HG02678 (cell line): ENCODE data around the gene TSPAN2.

Experiments
- ATAC-seq: cut with Tn5 transposase; IDR thresholded peaks from one replicate; pipeline ENCODE4 v1.9.1; 2021; ENCODE audit warnings: mild to moderate bottlenecking, moderate library complexity; ENCODE audit not compliant: unreplicated experiment

TSPAN2 gene

DNA sequence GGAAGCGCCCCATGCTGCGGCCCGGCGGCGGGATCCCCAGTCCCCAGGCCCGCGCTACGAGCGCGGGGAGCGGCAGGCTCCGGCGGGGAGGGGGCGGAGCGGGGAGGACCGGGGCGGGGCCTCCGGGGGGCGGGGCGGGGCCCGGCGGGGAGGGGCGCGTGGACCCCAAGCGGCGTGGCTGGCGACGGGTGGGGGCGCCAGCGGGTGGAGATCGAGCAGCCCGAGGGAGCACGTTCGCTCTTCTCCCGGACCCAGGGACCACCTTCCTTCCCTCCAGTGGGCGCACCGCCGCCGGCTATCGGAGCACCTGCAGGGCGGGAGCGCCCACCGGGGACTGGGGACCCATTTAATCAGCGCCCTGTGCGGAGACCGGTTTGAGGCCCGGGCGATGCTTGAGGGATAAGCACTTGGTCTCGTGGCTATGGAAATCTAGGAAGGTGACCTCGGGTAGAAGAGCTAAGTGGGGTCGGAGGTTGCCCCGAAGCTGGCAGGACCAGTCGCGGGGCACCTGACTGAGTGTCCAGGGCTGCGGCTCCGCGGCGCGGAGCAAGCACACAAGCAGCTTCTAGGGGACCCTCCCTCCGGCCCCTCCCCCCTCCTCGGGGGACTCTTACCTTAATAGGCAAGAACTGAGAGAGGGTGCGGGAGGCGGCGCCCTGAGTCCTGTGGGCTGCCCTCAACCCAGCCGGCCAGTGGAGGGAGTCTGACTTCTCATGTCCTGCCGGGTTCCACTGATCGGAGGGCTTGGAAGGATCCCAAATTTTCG is at the start of gene TSPAN2:
TSS of gene TSPAN2 (minus strand) at position 84 of the 766 bp plus-strand sequence. CDS start at position 13, 71 bp downstream.
- no peak for ATAC-seq

DNA sequence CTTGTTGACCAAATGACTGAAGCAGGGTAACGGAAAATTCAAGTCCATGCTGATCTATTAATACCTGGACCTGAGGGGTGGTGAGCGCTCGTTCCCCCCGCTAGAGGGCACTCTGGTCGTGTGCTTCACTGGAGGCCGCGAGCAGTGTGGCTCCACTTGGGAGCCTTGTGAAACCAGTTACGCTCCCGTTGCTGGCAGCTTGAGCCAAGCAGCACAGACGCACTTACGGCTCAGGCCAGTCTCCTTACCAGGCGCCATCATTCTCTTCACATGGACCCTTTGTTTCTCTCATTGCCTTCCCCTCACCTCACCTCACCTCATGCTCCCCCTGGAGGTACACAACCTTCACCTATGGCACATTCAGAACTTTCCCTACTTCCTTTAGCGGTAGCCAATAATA is 49.7 kb upstream of the TSPAN2 start:
- peak; percentile 91 for ATAC-seq

DNA sequence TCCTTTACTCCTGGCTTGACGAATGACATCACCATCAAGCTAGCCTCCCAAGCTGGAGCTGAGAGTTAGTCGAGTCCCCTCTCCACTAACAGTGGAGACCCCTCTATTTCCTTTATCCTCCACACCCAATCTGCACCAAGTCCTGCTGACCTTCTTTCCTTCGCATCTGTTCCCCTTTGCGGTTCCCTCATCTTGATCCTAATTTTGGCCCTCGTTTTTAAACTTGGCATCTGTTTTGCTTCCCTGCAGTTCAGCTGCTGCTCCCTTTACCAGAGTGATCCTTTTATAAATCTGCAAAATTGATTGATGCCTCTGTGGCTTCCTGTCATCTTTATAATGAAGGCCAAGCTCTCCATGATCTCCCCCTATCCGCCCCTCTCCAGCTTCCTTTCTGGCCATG is 49.0 kb upstream of the TSPAN2 start:
- no peak for ATAC-seq

DNA sequence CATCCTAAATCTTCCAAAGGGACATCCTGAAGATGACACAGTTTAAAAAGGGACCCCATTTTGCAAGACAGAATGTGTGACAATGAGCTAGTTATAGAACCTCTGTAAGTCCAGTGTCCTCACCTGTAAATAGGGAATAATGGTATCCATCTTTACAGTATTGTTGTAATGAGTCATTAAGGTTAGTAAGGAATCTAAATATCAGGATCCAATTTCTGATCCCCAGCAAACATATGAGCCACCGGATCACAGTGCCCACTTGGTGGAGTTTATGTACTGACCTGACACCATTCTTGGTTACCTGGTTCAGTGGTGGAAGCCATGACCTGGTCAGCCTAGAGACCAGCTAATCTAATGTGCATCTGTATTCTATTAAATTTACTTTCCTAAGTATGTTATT is 47.9 kb upstream of the TSPAN2 start:
- no peak for ATAC-seq

DNA sequence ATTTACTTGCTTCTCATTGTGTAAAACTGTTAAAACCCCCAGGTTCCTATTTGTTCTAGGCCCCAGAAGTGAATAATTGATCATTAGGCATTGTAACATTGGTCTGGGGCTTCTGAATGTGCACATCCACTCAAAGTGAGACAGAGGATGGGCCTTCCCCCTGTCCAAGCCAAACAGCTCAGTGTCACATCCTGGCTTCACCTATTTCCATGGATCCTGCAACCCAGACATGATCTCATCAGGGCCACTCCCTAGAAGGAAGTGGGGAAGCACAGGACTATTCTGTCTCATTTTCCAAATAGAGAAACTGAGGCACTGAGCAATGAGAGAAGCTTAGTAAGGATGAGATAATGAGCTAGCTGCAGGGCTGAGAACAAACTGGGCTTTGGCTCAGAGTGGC is 47.4 kb upstream of the TSPAN2 start:
- no peak for ATAC-seq

DNA sequence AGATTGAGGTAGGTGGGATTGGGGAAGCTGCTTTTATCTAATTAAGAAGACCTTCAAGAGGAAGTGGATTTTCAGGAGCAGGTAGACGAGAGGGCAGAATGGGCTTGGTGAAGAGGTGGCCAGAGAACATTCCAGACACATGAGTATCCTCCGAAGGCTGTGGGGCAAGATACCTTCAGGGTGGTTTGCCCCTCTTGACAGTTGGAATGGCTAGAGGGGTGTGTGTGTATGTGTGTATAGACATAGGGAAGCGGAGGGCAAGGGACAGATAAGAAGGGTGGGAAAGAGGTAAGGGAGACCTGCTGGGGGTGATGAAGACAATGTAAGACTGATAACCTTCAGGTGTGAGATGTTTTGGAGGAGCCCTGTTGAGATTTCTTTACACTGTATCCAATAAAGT is 46.8 kb upstream of the TSPAN2 start:
- ATAC-seq, result no peak

DNA sequence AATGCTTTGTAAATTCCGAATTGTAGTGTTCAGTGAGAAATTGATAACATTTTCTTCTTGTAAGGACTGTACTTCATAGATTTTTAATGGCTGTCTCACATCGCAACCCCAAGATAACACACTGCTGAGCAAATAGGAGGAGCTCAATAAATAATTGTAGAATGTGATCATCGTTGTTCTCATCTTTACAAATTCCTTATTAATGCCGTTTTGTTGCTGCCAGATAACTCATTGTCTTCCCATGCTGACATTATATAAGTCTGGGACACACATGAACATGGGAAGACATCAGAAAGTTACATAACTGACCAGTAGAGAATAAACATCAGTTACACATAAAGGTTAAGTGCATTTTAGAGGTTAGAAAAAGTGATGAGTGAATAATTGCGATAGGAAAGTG is 46.4 kb upstream of the TSPAN2 start:
- ATAC-seq, result no peak

DNA sequence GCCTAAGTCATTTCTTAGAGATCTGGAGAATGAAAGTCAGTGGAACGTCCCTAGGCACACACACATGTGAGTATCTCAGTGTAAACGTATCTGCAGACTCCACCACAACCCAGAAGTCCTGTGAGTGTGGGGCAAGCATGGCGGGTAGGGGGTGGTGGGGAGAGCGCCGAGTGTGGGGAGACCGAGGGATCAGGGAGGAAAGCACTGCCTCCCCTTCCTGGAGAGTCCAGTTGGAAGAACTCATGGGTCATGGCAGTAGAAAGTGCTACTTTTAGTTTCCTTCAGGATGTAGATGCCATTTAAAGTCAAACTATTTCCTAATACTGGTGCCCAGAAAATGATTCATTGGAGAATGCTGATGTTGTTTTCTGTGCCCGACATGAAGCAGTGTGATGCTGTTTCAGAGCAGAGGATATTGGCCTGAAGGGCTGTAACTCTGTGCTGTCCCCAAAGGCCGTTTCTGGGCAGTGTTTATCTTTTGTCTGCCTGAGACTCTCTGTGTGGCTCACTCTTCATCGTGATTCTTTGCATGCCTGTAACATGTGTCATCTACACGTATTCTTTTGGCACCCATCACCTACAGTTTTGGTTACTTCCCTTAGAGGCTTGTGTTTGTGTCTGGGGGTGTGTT is 45.7 kb upstream of the TSPAN2 start:
- ATAC-seq, result no peak

DNA sequence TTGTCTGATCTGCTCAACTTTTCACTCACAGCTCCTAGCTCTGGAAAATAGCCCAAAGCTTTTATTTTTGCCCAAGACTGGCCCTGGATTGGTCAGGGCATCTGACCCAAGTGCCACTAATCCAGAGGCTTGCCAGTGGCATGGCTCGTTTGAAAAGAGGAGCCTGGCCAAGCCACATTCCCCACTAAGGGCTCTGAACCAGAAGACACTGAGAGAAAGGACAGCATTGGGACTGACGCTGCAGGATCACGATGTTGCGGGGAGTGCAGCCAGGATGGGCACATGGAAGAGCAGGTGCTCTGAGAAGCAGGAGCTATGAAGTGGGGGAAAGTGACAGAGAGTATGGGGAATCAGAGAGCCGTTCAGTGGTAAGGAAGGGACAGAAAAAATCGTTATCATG is 44.9 kb upstream of the TSPAN2 start:
- no peak for ATAC-seq

DNA sequence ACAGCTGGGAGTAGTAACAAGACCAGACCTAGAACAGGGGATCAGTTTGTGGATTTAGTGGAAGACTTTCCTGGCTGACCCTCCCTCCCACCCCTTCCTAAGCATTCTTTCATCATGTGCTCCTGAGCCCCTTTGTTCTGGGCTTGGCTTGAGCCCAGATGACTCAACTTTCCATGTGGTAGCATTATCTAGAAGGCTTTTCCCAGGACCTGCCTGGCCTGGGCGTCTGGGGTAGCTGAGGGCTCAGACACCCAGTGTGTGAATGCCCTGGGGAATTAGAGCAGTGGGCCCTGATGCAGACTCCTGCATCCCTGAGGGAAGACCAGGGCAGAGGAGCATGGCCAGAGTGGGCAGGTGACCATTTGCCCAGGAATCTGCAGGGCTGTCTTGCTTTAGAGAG is 44.1 kb upstream of the TSPAN2 start:
- no peak for ATAC-seq

DNA sequence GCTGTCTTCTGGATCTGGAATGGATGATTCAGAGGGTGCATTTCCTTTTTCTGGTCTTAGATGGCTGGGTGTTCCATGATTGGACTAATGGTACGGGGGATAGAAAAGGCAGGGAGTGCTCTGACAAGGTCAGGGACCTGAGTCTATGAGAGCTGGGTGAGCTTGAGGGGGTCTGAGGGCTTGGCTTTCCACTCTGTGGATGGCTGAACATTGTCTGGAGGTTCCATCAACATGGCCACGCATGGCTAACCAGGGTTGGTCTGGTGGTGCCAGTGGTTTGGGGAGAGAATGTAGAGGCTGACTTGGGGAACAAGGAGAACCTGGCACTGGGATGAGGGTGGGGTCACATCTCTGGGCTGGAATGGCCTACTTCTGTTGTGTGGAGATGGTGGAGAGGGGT is 41.5 kb upstream of the TSPAN2 start:
- no peak for ATAC-seq

DNA sequence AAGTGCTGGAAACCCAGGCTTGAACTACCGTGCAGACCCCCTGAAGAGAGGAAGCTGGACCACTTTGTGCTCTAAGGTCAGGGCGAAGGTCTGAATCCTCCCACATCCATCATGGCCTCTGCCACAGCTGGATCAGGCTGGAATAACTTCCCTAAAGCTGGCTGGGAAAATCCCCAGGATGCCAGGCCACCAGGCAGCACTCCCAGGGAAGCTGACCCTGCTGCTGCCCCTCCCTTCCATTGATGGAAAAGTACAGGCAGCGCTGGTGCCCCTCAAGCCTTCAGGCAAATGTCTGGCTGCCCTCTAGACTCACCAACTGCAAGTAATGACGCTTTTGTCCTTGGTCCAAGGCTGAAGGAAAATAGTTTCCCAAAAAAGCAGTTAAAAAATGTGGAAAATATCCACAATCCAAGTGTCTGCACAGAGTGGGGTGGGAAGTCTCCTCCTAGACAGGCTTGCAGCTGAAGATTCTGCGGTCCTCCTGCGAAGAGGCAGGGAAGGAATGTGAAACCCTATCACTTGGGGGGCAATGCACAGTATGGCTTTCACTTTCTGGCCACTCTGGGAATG is 39.9 kb upstream of the TSPAN2 start:
- no peak for ATAC-seq

DNA sequence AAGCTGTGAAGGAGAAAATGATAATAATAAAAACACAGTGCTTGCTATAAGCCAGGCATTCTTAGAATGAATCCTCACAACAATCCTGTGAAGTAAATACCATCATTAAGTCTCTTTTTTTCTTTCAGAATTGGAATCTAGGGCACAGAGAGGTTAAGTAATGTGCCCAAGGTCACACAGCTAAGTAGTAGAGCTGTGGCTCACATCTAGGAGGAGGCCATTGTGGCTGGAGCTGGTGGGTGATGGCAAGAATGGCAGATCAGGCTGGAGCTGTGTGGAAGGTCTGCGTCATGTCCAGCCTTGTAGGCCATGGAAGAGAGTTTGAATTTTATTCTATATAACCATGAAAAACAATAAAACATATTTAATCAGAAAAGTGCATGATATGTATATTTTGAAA is 38.2 kb upstream of the TSPAN2 start:
- ATAC-seq, result no peak

DNA sequence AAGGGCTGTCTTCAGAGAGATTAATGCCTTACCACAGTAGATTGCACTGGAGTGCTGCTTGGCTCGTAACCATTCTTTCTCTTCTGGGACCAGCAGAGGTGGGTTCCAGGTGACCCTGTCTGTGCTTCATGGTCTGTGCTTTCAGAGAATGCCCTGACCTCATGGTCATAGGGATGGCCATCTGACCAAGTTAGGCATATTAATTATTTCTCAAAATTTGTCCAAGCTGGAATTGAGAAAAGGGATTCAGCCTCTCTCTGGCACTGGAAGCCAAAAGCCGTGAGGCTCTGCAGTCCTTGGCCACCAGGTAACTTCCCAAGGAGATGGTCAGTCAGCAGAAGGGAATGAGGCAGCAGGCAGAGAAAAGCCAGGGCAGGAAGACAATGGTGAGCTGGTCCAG is 37.2 kb upstream of the TSPAN2 start:
- no peak for ATAC-seq

DNA sequence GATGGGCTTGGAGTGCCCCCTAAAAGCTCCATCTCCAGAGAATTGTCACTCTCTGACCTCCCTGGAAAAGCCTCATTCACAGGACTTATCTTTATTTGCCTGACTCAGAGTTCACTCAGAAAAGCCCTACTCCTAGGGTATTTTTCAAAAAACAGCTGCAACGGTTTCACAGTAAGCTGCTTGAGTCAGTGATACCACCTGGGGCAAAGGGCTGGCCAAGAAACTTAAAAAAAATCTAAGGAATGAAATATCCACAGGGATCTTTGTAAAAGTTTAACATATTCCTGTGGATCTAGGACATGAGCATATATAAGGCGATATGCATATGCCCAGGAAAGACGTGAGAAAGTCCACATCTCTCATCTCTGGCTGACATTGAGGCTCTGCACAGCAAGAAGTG is 33.8 kb upstream of the TSPAN2 start:
- no peak for ATAC-seq

DNA sequence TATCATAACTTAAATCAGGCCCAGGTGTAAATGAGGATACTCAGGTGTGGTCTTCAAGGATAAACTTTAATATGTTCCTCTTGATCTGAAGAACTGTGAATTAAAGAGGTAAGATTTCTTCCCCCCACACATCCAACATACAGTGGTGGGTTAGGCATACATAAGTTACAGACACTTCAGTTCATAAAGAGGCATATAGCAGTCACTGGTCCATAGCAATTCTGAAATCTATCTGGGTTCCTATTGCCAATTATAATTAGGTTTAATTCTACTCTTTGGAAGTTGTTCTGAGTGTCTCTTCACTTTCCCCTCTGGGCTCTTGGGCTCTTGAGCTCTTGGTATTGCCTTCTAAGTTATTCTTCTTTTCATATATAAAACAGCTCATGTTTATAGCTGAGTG is 32.5 kb upstream of the TSPAN2 start:
- ATAC-seq, result no peak

DNA sequence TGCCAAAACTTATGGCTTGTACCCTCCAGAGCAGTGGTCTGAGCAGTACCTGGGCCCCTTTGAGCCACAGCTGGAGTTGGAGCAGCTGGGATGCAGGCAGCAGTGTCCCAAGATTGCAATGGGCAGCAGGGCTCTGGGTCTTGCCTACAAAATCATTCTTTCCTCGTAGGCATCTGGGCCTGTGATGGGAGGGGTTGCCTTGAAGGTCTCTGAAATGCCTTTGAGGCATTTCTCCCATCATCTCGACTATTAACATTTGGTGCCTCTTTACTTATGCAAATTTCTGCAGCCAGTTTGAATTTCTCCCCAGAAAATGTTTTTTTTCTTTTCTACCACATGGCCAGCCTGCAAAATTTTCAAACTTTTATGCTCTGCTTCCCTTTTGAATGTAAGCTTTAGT is 31.0 kb upstream of the TSPAN2 start:
- ATAC-seq, result no peak

DNA sequence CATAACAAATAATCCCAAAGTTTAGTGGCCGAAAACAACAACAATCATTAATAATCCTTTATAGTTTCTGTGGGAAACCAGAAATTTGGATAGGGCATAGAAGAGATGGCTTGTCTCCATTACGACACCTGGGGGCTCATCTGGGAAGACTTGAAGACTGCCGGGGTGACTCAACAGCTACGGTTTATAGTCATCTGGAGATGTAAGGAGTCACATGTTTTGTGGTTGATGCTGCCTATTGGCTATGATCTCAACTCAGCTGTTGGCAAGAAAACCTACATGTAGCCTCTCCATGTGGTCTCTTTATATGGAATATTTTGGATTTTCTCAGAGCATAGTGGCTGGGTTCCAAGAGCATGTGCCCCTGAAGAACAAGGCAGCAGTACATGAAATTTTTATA is 29.3 kb upstream of the TSPAN2 start:
- no peak for ATAC-seq

DNA sequence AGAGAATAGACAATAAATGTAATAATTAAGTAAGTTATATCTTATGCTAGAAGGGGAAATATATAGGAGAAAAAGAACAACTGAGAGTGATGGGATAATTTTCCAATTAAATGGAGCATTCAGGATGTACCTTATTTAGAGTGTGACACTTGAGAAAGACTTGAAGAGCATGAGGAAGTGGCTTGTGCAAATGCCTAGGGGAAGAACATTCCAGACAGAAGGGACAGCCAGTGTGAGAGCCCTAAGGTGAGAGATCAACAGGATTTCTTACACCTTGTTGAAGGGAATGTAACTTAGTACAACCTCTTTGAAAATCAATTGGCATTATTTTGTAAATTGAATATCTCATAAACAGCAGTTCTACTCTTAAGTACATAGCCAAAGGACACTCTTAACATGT is 28.8 kb upstream of the TSPAN2 start:
- ATAC-seq, result no peak

DNA sequence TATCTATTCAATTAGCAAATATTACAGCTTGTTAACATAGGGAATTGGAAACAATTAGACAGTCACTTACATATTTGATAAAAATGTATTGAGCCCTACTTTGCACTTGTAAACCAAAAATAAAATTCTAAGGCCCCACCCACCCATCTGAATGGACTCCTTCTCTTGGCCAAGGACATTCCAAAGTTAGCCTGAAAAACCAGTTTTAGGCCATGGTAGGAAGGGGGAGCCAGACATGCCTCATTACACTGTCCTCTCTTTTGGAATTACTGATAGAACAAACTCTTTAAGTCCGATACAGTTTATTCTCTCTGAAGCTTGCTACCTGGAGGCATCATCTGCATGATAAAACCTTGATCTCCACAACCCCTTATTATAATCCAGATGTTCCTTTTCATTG is 28.0 kb upstream of the TSPAN2 start:
- ATAC-seq, result no peak

DNA sequence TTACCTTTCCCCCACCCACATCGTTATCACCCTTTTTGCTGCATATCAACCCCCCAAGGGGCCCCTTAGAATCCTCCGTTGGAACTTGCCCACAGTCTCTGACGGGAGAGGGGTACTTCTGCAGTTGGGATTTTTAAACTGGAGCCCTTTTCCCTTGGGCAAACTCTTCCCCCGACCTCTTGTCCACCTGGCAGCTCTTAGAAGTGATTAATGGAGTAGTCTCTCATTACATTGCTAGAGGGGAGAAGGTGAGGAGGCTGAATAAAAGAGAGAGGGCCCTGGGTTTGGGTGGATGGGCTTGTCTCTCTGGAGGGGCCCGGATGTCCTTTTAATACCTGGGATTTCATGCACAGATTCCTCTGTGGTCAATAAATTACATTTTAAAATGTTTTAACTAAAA is 27.2 kb upstream of the TSPAN2 start:
- ATAC-seq, result no peak

DNA sequence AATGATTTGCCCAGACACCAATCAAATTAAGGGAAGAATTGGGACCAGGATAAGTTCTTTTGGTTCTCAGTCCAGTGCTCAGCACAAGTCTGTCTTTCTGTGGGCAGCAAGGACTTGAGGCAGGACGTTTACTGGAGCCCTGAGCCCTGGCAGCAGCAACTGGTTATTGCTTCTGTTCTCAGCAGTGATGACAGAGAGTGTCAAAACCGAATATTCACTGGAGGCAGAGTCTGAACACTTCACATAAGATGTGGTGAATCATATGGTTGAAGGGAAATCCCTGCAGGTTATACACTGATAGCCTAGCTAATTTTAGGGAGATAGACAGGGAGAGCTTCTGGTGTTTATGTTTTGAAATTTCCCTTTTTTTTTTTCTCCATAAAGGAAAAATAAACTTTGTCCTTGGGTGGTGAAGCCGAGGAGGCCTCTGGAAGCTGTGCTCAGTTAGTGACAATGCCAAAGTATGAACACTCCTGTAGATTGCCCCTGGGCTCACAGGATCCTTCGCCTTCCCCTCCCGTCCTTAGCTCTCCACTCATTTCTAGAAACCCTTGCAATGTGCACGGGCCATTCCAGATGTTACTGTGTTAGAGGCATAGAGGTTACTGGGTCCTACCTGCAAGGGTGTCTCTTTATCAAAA is 26.3 kb upstream of the TSPAN2 start:
- no peak for ATAC-seq
